ENCODE measurements around the gene SPRYD3.
"Not testable (repeated sequence)": the region's sequence is repeated elsewhere in the genome, so short reads cannot be mapped to it uniquely, and the experiment has no call there.

The SPRYD3 gene

GRCh38 chr12:53079226-53080117, at the start of gene SPRYD3:
Gene SPRYD3, minus strand, starts transcription at chr12:53079390. Its CDS starts 57 bp downstream, at chr12:53079333.
- DNase-seq: peak; percentile 97

- DNase-seq: no peak
These were observed 48.0 kb upstream of the SPRYD3 start for GRCh38 chr12:53127169-53127568.

DNA sequence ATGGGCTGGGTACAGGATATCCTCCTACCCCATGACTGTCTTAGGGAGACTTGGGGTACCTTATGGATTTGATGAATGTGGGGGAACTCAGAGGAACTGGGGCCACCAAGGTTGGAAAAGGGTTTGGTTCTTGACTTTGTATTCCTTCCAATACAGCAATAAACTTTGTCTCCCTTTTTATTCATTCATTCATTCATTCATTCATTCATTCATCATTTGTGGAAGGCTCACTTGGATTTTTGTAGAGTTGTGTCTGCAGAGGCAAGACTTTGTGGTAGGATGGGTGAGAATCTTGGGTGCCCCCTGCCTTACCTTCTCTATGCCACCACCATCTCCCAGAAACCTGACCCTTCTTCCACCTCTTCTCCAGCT, 45.1 kb upstream of the SPRYD3 start:
- no peak for DNase-seq

DNA sequence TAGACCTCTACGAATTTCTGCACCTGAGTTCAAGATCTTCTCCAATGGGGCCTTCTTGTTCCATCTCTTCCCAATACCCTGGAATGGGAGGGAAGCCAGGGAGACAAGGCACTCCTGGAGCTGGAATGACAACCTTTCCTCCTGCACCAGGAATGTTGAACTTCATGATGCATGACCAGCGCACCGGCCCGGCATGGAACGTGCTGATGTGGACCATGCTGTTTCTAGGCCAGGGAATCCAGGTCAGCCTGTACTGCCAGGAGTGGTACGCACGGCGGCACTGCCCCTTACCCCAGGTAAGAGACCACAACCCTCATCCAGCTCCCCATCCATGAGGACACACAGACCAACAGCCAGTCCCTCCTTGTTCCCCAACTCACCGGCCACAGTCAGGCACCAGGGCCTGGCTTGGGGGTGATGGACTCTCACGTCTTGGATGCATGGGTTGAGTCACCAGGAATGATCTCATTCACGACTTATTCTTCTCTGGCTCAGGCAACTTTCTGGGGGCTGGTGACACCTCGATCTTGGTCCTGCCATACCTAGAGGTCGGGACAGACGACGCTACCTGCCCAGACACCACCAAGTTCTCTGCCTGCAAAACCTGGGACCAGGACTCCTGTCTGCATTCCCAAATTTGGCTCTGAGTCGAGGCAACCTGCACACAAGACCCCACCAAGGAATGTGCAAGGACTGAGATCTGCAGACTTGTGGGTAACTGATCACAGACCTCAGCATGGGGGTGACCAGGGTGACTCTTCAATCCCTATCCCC, 44.6 kb upstream of the SPRYD3 start:
- no peak for DNase-seq

GRCh38 chr12:53122961-53123468, 43.8 kb upstream of the SPRYD3 start:
- DNase-seq: no peak

GRCh38 chr12:53120685-53121525, 41.7 kb upstream of the SPRYD3 start:
- no peak for DNase-seq

DNA sequence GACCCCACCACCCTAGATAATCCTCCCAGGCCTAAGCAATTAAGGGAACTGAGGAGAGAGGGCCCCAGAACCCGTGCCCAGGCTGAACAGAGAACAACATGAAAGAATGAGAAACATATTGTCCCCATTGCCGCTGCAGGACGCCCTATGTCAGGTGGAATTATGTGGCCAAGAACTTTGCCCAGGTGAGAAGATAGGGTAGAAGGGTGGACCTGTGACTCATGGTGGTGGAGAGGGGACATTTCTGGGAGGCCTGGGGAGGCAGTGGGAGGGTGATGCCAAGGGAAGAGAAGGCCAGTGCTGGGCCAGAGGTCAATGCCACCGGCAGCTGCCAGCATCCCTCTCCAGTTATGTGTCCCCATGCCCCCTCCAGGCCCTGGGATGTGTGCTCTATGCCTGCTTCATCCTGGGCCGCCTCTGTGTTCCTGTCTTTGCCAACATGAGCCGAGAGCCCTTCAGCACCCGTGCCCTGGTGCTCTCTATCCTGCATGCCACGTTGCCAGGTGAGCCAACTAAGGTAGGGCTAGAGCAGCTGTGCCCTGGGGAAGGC, 39.6 kb upstream of the SPRYD3 start:
- no peak for DNase-seq

- DNase-seq: no peak
These were observed 36.9 kb upstream of the SPRYD3 start for GRCh38 chr12:53115891-53116648.

DNA sequence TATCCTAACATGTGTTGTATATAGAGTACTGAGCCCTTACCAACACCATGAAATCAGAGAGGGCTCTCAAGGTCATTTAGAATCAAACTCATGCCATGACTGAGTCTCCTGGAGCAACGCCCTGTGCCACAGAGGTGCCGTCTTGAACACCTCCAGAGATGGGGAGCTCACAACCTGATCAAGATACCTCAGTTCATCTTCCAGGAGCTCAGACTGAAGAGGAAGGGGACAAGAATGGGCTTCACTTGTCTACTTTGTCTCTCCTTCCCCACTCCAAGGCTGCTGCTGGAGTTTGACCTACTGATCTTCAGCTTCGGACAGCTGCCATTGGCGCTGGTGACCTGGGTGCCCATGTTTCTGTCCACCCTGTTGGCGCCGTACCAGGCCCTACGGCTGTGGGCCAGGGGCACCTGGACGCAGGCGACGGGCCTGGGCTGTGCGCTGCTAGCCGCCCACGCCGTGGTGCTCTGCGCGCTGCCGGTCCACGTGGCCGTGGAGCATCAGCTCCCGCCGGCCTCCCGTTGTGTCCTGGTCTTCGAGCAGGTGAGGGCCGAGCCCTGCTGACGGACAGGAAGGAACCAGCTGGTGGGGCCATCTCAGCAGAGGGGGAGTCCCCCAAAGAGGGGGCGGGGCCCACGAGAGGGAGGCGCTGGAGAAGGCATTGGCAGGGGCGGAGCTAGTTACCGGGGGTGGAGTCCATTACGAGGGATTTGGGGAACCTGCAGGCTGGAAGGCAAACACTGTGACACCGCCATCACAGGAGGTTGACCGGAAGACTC, 36.1 kb upstream of the SPRYD3 start:
- no peak for DNase-seq

GRCh38 chr12:53113951-53114350, 34.8 kb upstream of the SPRYD3 start:
- DNase-seq: no peak

DNA sequence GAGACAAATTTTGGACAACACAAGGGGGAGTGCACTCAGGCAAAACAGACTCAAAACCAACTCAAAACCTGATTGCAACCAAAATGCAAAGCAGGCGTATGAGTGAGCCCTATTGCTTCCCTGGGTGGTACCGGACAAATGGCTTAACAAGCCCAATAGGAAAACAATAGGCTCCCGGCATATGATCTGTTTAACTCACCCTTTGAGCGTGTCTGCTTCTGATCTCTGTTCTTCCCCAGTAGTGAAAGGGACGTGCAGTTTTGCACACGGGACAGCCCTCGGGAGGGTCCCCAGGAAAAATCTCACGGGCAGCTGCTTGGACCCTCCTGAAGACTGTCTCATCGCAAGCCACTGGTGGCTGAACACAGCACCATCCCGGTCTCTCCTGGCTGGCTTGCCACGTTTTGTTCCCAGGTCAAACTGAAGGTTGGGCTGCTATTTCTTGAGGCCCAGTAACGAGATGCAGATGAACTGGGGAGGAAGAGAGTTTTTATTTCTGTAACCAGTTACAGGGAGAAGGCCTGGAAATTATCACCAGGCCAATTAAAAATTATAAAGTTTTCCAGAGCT, 34.0 kb upstream of the SPRYD3 start:
- no peak for DNase-seq

- DNase-seq: not testable (repeated sequence)
These were observed 33.2 kb upstream of the SPRYD3 start for GRCh38 chr12:53112431-53112830.

- no peak for DNase-seq
These were observed 27.9 kb upstream of the SPRYD3 start for GRCh38 chr12:53107122-53107521.

- no peak for DNase-seq
These were observed 26.7 kb upstream of the SPRYD3 start for GRCh38 chr12:53105712-53106439.

DNA sequence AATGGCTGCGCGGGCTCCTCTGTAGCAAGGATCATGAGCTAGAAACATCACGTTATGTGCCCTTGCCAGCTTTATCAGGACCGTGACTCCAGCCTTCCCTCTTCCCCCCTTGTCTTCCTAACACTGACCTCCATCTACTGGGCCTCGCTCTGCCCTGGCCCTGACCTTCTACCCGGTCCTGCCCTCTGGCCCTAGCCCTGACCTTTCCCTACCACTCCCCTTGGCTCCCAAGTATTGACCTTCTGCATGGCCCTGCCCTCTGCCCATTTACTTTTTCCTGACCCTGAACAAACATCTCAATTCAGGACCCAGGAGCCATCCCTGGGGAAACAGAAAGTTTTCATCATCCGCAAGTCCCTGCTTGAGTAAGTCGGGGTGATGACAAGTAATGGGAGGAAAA, 26.1 kb upstream of the SPRYD3 start:
- no peak for DNase-seq

GRCh38 chr12:53103860-53104305, 24.7 kb upstream of the SPRYD3 start:
- no peak for DNase-seq

- peak; percentile 55 for DNase-seq
These were observed 24.0 kb upstream of the SPRYD3 start, which contains the start of gene SOAT2 for GRCh38 chr12:53102883-53103807. Gene SOAT2, plus strand, starts transcription at chr12:53103486. Its CDS starts 92 bp downstream, at chr12:53103578.

Data from activated naive CD4-positive, alpha-beta T cell treated with Interleukin-2 at 50 U/mL for 16 hours (primary cell).